ENCODE measurements around the gene FHIT.

- no peak for TF ChIP-seq POLR2A (IDR thresholded peaks at IDR 0.05)
- no peak for TF ChIP-seq CTCF (IDR thresholded peaks at IDR 0.05)
Measured at GRCh38 chr3:60147249-60147950, 1103.9 kb downstream of the FHIT start.
